Central memory CD4-positive, alpha-beta T cell (primary cell): ENCODE data around the gene NF2.
A peak's percentile ranks its signal among the peaks of the same experiment; 100 is the strongest.
"Not testable (repeated sequence)": the region's sequence is repeated elsewhere in the genome, so short reads cannot be mapped to it uniquely, and the experiment has no call there.

ENCODE experiments used
- DNase-seq: peaks from one replicate; pipeline ENCODE4 v3.0.0; 2022

NF2 gene

DNA sequence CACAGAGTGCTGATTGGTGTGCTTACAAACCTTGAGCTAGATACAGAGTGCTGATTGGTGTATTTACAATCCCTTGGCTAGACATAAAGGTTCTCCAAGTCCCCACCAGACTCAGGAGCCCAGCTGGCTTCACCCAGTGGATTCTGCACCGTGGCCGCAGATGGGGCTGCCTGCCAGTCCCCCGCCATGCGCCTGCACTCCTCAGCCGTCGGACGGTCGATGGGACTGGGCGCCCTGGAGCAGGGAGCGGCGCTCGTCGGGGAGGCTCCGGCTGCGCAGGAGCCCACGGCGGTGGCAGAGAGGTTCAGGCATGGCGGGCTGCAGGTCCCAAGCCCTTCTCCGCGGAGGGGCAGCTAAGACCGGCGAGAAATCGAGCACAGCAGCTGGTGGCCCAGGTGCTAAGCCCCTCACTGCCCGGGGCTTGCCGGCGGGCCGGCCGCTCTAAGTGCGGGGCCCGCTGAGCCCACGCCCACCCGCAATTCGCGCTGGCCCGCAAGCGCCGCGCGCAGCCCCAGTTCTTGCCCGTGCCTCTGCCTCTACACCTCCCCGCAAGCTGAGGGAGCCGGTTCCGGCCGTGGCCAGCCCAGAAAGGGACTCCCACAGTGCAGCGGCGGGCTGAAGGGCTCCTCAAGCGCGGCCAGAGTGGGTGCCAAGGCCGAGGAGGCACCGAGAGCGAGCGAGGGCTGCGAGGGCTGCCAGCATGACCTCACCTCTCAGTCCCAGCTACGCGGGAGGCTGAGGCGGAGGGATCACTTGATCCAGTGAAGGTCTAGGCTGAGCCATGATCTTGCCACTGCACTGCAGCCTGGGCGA, 5.4 kb upstream of the NF2 start:
- DNase-seq: not testable (repeated sequence)

DNA sequence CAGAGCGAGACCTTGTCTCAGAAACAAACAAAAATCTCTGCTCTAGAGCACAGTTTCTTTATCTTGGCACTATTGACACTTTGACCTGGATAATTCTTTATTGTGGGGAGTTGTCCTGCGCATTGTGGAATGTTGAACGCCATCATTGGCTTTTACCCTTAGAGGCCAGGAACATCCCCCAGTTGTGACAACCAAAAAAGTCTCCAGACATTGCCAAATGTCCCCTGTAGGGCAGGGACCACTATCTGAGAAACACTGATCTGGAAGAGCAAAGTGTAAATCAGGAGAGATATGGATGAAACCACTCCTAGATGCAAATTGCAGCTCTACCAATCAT, 4.8 kb upstream of the NF2 start:
- no peak for DNase-seq

- no peak for DNase-seq
Measured at GRCh38 chr22:29604076-29604360, 585 bp downstream of the NF2 start.

GRCh38 chr22:29605527-29605850, 2.1 kb downstream of the NF2 start:
- no peak for DNase-seq

DNA sequence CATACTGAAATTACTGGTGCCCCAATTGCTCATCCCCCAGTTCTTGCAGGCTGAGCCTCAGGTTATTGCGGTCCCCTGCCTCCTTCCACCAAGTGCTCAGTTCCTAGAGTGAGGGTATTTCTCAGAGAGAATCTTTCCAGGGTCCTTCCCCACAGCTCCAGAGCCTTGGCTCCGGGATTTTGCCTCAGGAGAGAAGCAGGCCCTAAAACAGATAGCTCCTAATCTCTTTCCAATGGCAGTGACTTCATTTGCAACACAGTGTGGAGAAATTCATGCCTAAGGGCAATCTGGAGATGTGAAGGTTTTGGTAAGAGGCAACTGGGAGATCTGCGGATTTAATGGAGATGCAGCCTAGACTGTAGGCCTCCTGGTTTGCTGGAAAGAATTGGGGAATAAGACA, 2.9 kb downstream of the NF2 start:
- DNase-seq: no peak

- no peak for DNase-seq
Measured at GRCh38 chr22:29607426-29607825, 4.0 kb downstream of the NF2 start.

- DNase-seq: no peak
Measured at GRCh38 chr22:29609139-29609538, 5.7 kb downstream of the NF2 start.

DNA sequence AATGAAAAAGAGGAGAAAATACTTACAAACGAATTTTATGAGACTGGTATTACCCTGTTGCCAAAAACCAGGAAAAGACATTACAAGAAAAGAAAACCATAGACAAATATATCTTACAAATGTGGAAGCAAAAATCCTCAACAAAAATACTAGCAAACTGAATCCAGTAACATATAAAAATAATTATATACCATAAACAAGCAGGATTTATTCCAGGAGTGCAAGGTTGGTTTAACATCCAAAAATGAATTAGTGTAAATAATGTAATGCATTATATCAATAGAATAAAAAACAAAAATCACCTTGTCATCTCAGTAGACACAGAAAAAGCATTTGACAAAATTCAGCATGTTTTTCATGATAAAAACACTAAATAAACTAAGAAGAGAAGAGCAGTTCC, 7.3 kb downstream of the NF2 start:
- no peak for DNase-seq

DNA sequence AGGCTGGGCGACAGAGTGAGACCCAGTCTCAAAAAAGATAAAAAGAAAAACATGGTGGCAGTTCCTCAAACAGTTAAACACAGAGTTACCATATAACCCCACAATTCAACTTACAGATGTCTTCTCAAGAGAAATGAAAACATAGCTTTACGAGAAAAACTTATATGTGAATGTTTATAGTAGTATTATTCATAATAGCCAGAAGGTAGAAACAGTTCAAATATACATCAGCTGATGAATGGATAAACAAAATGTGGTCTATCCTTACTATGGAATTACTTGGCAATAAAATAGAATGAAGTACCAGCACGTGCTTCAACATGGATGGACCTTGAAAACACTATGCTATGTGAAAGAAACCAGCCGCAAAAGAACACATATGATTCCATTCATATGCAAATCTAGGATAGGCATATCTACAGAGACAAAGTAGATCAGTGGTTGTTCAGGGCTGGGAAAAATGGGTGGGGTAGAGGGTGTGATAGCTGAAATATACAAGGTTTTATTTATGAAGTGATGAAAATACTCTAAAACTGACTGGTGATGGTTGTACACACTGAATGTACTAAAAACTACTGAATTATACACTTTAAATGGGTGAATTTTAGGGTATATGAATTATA, 12.4 kb downstream of the NF2 start:
- no peak for DNase-seq

- DNase-seq: no peak
Measured at GRCh38 chr22:29617922-29618629, 14.6 kb downstream of the NF2 start.

GRCh38 chr22:29621761-29622526, 18.5 kb downstream of the NF2 start:
- DNase-seq: no peak

- DNase-seq: no peak
Measured at GRCh38 chr22:29623059-29623458, 19.6 kb downstream of the NF2 start.

- no peak for DNase-seq
Measured at GRCh38 chr22:29623553-29624169, 20.2 kb downstream of the NF2 start.

DNA sequence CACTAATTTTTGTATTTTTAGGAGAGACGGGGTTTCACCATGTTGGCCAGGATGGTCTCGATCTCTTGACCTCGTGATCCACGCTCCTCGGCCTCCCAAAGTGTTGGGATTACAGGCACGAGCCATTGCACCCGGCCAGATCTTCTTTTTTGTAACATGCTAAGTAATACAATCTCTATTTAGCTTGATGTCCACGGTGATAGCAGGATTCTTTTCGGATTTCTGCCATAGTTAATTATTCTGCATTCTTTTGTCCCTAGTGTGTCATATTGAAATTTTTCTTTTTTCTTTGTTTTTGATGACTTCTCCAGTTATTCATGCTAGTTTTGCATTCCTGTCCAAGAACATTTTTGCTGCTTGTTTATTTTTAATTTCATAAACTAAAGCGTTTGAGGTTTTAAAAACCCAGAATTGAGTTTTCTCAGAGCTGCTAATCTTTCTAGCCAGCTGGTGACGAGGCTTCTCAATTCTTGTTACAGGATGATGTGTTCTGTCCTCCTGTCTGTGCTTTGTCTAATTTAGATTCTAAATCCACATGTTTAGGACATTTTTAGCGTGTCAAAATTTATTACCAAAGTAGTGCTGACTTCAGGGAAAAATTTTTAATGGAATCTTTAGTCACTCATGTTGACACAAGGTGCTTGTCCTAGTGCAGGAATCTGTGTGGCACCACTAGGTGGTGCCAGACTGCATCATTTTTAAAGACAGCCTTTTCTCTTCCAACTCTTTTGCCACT, 21.8 kb downstream of the NF2 start:
- peak; percentile 36 for DNase-seq

DNA sequence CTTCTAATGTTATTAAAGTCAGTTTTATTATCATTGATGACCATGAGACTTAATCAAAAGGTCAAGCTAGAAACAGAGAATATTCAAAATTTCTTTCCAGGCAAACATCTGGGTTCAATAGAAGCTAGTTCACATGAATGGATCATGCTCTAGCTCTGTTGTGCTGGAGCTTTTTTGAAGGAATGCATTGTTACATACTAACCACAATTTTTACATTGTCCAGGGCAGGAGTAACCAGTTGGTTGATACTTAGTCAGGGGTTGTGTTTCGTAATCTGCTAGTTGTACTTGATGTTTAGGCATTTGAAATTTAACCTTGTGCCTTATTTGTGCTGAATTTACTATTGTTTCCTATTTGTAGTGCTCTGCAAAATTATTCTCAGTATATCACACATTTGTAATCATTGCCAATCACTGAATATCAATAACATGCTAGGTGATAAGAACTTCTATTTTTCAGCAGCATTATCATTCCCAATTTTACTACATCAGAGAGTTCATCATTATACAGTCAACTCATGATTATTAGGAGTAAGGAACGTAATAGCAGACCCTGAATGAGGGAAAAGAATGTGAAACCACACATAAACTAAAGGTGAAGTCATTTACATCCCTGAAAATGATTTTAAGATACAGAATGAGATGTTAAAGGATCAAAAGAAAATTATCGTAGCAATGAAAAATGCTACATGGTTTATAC, 23.2 kb downstream of the NF2 start:
- no peak for DNase-seq

DNA sequence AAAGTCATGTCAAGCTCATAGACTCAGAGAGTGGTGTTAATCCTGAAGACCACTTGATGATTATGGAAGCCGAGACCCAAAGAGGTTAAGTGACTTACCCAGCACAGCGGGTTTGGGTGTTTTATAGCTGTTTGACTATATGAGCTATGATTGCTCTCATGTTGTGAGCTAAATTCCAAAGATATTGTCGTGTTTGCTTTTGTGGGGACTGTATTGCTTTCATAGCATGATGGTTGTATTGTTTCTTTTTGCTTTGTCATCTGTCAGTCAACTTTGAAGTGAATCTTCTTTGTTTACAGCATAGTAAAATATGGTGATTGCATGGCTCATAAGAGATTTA, 23.7 kb downstream of the NF2 start:
- no peak for DNase-seq

DNA sequence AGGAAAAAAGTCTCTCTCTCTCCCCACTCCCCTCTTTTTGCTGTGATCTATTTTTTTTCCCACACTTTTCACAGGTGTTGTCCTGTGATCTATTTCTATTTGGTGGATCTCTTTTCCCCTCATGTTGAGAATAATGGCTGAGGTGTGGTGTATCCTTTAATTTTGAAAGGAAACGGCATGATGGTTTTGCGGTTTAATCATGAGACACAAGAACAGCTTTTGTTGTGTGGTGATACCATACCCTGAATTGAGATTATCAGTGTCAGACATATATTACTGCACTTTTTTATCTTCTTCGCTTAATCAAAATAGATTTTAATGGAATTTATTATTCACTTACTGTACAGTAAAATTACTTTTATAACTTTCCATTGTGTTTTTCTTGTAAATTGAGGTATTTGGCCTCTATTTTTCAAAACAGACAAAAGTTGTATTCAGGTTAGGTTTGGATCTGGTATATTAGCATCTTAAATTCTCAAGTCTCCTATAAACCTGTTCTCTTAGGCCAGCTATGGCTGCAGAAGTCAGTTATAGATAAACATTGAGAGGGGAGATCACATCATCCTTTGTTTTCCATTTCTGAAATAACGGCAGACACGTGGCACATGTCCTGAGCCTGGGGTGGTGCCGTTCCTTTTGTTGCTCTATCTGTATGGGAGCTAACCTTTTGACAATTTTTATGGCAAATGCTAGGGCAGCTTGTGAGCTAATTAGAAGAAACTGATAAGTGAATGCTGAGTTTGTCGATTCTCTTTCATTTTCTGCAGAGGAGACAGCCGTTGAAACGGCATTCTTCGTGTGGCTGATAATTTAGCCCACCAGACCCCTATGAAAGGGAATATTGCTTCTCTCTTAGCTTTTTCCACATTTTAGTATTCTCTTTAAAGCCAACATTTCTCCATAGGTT, 25.8 kb downstream of the NF2 start:
- no peak for DNase-seq

GRCh38 chr22:29629903-29630516, 26.6 kb downstream of the NF2 start:
- DNase-seq: no peak

GRCh38 chr22:29630987-29631386, 27.6 kb downstream of the NF2 start:
- DNase-seq: no peak

DNA sequence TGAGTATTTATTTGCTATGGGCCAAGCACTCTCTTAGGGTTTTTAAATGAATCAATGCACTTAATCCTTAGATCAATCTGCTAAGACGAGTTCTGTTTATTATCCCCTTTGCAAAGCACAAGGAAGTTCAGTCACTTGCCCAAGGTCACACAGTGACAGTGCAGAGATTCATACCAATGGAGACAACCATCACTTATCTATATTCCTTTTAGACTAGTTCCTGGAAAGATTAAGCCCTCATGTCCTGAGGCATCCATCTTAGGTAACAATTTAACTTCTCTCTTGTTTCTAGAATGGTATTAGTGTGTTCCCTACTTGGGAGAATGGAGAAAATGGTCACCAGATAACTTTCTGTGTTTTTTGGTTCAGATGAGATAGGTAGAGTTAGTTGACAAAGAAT, 28.3 kb downstream of the NF2 start:
- no peak for DNase-seq

DNA sequence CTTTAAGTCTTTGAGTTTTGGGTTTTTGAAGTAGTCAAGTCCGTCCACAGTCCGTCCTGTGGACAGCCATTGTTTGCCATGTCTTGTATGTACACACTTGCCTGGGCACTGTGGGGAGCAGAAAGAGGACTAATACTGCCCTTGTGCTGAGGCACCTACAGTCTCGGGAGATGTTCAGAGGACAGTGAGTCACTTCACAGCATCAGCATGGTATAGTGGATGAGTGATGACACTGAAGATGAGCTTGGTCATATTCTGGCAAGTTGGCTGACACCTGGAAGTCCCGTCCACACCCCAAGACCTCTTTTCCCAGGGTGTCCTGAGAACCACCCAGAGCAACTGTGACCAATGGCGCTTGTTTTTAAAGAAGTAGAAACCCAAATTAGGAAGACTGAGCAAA, 29.2 kb downstream of the NF2 start:
- DNase-seq: no peak
